Esophagus muscularis mucosa (tissue), 4 donors: ENCODE measurements around the gene PIP5KL1.
A peak's percentile ranks its signal among the peaks of the same experiment; 100 is the strongest.

ENCODE experiments used
- EP300 ChIP-seq: sonication (generic); formaldehyde crosslinking; IDR thresholded peaks from one replicate; pipeline ENCODE4 v1.6.1; 2017; ENCODE audit warnings: antibody characterized with exemption
- POLR2A ChIP-seq: fragments of 450-650 bp; IDR thresholded peaks from one replicate; pipeline ENCODE4 v1.6.1; 2017; ENCODE audit warnings: antibody characterized with exemption, moderate library complexity, mild to moderate bottlenecking, low read depth
- POLR2AphosphoS5 ChIP-seq, 2 donors: sonication (generic); formaldehyde crosslinking; IDR thresholded peaks; one replicate each; pipeline ENCODE4 v1.6.1; 2017; ENCODE audit warnings: antibody characterized with exemption in 2 of 2
- TF ChIP-seq, protein P1 (sequence below), 3 experiments: fragments of 200-600 bp in 2 of 3; fragments of 450-650 bp in 1 of 3; sonication (generic) in 2 of 3; IDR thresholded peaks; one replicate each; pipeline ENCODE4 v1.5.1; 2017 to 2019; ENCODE audit warnings: antibody characterized with exemption in 3 of 3, mild to moderate bottlenecking in 2 of 3, moderate library complexity in 1 of 3

DNA sequence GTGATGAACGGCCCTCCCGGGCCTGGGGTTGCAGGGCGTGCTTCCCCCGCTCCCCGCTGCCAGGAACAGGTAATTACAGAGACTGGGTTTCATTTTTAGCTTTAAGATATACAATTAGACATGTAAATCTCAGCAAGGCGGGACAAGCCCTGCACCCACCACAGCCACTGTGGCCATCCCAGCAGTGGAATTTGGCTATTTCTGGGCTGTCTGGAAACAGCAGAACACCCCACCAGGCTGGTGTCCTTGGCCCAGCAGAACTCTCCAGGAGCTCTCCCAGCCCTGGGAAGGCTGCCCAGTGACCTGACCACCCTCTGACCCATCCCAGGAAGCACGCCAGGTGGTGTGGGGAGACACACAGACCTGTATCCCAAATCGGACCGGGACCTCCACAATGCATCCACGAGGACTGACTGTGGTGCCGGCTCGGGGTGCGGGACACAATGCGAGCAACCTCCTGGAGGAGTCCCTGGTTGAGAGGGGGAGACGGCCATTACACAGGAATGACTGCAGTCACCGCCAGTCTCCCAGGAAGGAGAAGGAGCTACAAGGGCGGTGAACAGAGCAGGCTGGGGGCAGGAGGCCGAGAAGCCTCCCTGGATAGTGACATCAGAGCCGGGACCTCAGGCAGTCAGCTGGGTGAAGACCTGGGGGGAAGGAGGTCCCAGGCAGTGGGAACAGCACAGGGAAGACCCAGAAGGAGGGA, 32.9 kb upstream of the PIP5KL1 start:
- TF ChIP-seq EP300: peak; percentile 65
- TF ChIP-seq POLR2A: no peak
- TF ChIP-seq, protein P1, sequence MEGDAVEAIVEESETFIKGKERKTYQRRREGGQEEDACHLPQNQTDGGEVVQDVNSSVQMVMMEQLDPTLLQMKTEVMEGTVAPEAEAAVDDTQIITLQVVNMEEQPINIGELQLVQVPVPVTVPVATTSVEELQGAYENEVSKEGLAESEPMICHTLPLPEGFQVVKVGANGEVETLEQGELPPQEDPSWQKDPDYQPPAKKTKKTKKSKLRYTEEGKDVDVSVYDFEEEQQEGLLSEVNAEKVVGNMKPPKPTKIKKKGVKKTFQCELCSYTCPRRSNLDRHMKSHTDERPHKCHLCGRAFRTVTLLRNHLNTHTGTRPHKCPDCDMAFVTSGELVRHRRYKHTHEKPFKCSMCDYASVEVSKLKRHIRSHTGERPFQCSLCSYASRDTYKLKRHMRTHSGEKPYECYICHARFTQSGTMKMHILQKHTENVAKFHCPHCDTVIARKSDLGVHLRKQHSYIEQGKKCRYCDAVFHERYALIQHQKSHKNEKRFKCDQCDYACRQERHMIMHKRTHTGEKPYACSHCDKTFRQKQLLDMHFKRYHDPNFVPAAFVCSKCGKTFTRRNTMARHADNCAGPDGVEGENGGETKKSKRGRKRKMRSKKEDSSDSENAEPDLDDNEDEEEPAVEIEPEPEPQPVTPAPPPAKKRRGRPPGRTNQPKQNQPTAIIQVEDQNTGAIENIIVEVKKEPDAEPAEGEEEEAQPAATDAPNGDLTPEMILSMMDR (IDR thresholded peaks at IDR 0.05): no peak
- TF ChIP-seq POLR2AphosphoS5 (IDR thresholded peaks at IDR 0.05): peak; percentile 46 to 67
